Progenitor cell of endocrine pancreas (in vitro differentiated cells): ENCODE data around the gene RANBP9. TPM values are rescaled to one million over a fixed set of nuclear protein-coding genes. Genes with fewer than 3 reads are reported as not detected.
A peak's percentile ranks its signal among the peaks of the same experiment; 100 is the strongest.

ENCODE experiments used
- DNase-seq: peaks from one replicate; pipeline ENCODE4 v3.0.0; 2021; ENCODE audit warnings: low spot score; ENCODE audit not compliant: unreplicated experiment
- H3K27ac Mint-ChIP-seq: 2 replicates; pipeline ENCODE4 v1.8.0; 2021; ENCODE audit warnings: mild to moderate bottlenecking, moderate library complexity, mixed read lengths
- H3K27me3 Mint-ChIP-seq: 2 replicates; pipeline ENCODE4 v1.8.0; 2021; ENCODE audit warnings: mixed read lengths
- H3K36me3 Mint-ChIP-seq: 2 replicates; pipeline ENCODE4 v1.8.0; 2022; ENCODE audit warnings: mixed read lengths; ENCODE audit not compliant: insufficient read depth
- H3K4me1 Mint-ChIP-seq: 2 replicates; pipeline ENCODE4 v1.8.0; 2021; ENCODE audit warnings: low read depth, mixed read lengths
- H3K4me3 Mint-ChIP-seq: 2 replicates; pipeline ENCODE4 v1.8.0; 2021; ENCODE audit warnings: low read depth, mild to moderate bottlenecking, moderate library complexity, mixed read lengths
- H3K9me3 Mint-ChIP-seq: 2 replicates; pipeline ENCODE4 v1.8.0; 2021; ENCODE audit warnings: low read depth, mixed read lengths
- total RNA-seq: library from RNA; stranded (reverse); gene quantifications from 2 replicates; pipeline ENCODE4 v1.2.1, GENCODE V29; 2021
- TF ChIP-seq, protein P1 (sequence below): fragments of 200-600 bp; sonication (generic); IDR thresholded peaks from one replicate; pipeline ENCODE4 v1.5.0; 2021; ENCODE audit warnings: antibody characterized with exemption, mild to moderate bottlenecking; ENCODE audit not compliant: unreplicated experiment

Gene RANBP9
- total RNA-seq, 1 donor from 2014 or later = 58.4 TPM

DNA sequence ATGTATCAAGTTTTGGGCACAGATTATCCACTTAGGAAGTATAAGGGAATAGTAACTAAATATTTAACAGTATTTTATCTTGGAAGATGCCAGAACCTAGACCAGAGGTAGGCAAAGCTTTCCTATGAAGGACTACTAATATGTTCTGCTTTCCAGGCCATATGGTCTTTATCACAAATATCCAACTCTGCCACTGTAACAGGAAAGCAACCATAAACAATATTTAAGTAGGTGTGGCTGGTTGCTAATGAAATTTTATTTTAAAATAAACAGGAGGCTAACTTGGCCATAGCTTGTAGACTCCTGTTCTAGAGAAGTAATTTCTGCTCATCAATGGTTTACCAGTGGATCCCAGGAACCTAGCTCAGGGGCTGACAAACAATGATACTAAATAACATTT is 57.1 kb downstream of the RANBP9 start:
- Mint-ChIP-seq H3K27ac (no peak overlapping the region), H3K36me3 (peaks cover 8% of the 10 kb centered on the region), H3K27me3 (no peaks in the 10 kb centered on the region), H3K4me1 (peaks cover 3% of the 10 kb centered on the region), H3K4me3 (no peak overlapping the region), H3K9me3 (no peaks in the 10 kb centered on the region)
- TF ChIP-seq, protein P1, sequence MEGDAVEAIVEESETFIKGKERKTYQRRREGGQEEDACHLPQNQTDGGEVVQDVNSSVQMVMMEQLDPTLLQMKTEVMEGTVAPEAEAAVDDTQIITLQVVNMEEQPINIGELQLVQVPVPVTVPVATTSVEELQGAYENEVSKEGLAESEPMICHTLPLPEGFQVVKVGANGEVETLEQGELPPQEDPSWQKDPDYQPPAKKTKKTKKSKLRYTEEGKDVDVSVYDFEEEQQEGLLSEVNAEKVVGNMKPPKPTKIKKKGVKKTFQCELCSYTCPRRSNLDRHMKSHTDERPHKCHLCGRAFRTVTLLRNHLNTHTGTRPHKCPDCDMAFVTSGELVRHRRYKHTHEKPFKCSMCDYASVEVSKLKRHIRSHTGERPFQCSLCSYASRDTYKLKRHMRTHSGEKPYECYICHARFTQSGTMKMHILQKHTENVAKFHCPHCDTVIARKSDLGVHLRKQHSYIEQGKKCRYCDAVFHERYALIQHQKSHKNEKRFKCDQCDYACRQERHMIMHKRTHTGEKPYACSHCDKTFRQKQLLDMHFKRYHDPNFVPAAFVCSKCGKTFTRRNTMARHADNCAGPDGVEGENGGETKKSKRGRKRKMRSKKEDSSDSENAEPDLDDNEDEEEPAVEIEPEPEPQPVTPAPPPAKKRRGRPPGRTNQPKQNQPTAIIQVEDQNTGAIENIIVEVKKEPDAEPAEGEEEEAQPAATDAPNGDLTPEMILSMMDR = no peak
- DNase-seq = no peak

DNA sequence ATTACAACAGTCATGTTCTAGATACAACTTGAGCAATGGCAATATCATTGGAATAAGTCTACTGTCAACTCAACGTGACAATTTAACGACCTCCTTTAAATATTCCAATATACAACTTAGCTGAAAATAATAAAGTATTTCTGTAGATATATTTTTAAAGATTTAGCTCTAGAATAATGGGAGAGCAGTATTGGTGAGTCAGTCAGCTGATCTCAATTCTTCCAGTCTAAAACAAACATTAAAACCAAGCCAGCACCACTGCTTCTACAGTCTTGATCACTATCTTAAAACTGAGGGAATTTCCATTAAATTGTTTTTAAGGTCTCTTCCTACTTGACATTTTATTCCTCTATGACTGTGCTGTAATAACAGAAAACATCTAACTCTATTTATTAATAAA is 58.3 kb downstream of the RANBP9 start:
- no peaks in the 10 kb centered on the region for H3K9me3 Mint-ChIP-seq
- H3K4me3 Mint-ChIP-seq = no peak overlapping the region
- peaks cover 11% of the 10 kb centered on the region for H3K36me3 Mint-ChIP-seq
- no peak for DNase-seq
- H3K27ac Mint-ChIP-seq = no peak overlapping the region
- no peaks in the 10 kb centered on the region for H3K27me3 Mint-ChIP-seq
- TF ChIP-seq, protein P1 = no peak
- peaks cover 8% of the 10 kb centered on the region for H3K4me1 Mint-ChIP-seq

DNA sequence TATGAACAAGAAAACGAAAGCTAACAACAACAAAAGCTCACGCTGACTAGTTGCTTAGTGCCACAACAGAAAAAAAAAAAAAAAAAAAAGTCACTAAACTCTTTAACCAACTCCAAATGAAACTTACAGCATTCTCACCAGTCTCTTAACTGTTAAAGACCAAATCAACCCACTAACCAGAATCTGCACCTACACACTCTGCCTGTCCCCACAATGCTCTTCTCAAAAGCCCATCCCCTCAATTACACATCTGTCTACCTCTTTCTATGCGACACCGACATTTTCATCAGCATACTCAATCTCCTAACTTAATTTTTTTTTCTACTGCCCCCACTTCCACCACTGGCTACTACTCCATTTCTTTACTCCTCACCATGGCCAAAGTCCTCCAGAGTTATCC is 62.2 kb downstream of the RANBP9 start:
- Mint-ChIP-seq H3K9me3 (no peaks in the 10 kb centered on the region), H3K4me3 (no peak overlapping the region), H3K4me1 (peaks cover 8% of the 10 kb centered on the region), H3K27ac (peak overlapping the region; percentile 15), H3K27me3 (no peaks in the 10 kb centered on the region), H3K36me3 (peaks cover 8% of the 10 kb centered on the region)
- DNase-seq = no peak
- TF ChIP-seq, protein P1 = no peak

DNA sequence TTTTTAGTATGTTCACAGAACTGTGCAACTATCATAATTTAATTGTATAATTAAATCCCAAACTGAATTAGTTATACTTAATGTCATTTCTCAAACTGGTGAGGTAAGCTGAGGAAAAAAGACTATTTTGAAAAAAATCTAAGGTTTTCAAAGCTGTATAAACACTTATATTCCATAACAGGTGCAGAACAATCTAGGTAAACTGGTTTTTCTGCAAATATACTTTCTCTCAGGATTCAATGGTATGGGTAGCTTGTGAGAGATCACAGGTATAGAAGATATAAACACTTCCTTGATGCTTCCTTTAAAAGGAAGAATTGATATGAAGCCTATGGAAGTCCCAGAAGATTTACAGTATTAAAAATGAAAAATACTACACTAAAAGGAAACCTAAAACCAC is 62.8 kb downstream of the RANBP9 start:
- Mint-ChIP-seq H3K9me3 (no peaks in the 10 kb centered on the region), H3K36me3 (peaks cover 8% of the 10 kb centered on the region), H3K4me3 (no peak overlapping the region), H3K27ac (peak overlapping the region; percentile 15), H3K27me3 (no peaks in the 10 kb centered on the region), H3K4me1 (peaks cover 8% of the 10 kb centered on the region)
- TF ChIP-seq, protein P1 = no peak
- no peak for DNase-seq

DNA sequence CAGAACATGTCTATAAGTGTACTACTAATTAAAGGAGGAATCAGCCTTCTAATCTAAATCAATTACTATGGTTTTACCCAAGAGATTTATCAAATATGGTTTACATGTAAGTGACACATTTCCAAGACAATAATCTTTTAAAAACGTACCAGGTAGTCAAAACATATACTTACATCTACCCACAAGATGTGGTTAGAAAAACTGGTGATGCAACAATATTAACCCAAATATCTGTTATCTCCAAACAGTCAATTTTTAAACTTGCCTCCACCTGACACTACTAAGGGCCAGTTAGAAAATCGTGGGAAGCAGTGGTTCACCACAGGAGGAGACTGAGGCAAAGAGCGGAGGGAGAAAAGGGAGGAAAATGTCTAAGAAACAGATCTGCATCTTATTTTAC is 68.5 kb downstream of the RANBP9 start:
- no peaks in the 10 kb centered on the region for H3K9me3 Mint-ChIP-seq
- no peaks in the 10 kb centered on the region for H3K4me1 Mint-ChIP-seq
- H3K27ac Mint-ChIP-seq = no peak overlapping the region
- no peak for DNase-seq
- H3K27me3 Mint-ChIP-seq = no peaks in the 10 kb centered on the region
- H3K36me3 Mint-ChIP-seq = peaks cover 18% of the 10 kb centered on the region
- H3K4me3 Mint-ChIP-seq = no peak overlapping the region
- TF ChIP-seq, protein P1 = no peak
